G401.6 (cell line): ENCODE data around the gene ITPKB.

Source experiments
- FAIRE-seq: peaks from 2 replicates; lab custom pipeline; 2012; peaks lifted over from hg19 to GRCh38; lab: Jason Lieb, UNC

The ITPKB gene

GRCh38 chr1:226637147-226637935 lies 101.7 kb downstream of the ITPKB start:
- no peak for FAIRE-seq

GRCh38 chr1:226636847-226637096 lies 102.3 kb downstream of the ITPKB start:
- FAIRE-seq, result no peak

- FAIRE-seq, result no peak
Observed at GRCh38 chr1:226635456-226635941, 103.6 kb downstream of the ITPKB start.

GRCh38 chr1:226634611-226635246 lies 104.4 kb downstream of the ITPKB start:
- FAIRE-seq, result no peak

GRCh38 chr1:226634166-226634588 lies 104.9 kb downstream of the ITPKB start:
- no peak for FAIRE-seq

GRCh38 chr1:226633541-226634165 lies 105.4 kb downstream of the ITPKB start:
- FAIRE-seq, result no peak

GRCh38 chr1:226632922-226633351 lies 106.1 kb downstream of the ITPKB start:
- no peak for FAIRE-seq

GRCh38 chr1:226632169-226632879 lies 106.8 kb downstream of the ITPKB start:
- FAIRE-seq, result no peak

- no peak for FAIRE-seq
Observed at GRCh38 chr1:226631229-226632000, 107.7 kb downstream of the ITPKB start.

- no peak for FAIRE-seq
Observed at GRCh38 chr1:226630592-226630991, 108.5 kb downstream of the ITPKB start.

GRCh38 chr1:226629896-226630550 lies 109.1 kb downstream of the ITPKB start:
- no peak for FAIRE-seq

GRCh38 chr1:226629210-226629895 lies 109.7 kb downstream of the ITPKB start:
- no peak for FAIRE-seq

GRCh38 chr1:226628612-226629155 lies 110.4 kb downstream of the ITPKB start:
- no peak for FAIRE-seq

GRCh38 chr1:226627924-226628611 lies 111.0 kb downstream of the ITPKB start:
- FAIRE-seq, result no peak

- no peak for FAIRE-seq
Observed at GRCh38 chr1:226627050-226627755, 111.9 kb downstream of the ITPKB start.

GRCh38 chr1:226626577-226626956 lies 112.5 kb downstream of the ITPKB start:
- FAIRE-seq, result peak; percentile 27

- FAIRE-seq, result no peak
Observed at GRCh38 chr1:226625832-226626576, 113.1 kb downstream of the ITPKB start.

GRCh38 chr1:226625326-226625725 lies 113.8 kb downstream of the ITPKB start:
- no peak for FAIRE-seq

GRCh38 chr1:226624526-226624925 lies 114.6 kb downstream of the ITPKB start:
- FAIRE-seq, result no peak
